ENCODE measurements around the gene GOLGA7B. TPM values are rescaled to one million over a fixed set of nuclear protein-coding genes. Genes with fewer than 3 reads are reported as not detected.
A peak's percentile ranks its signal among the peaks of the same experiment; 100 is the strongest.

Gene GOLGA7B
- total and polyA plus RNA-seq, 8 donors, result 0.17 to 1.9 (median 0.49) TPM

GRCh38 chr10:97887399-97887798, 37.8 kb downstream of the GOLGA7B start:
- Histone ChIP-seq H3K27ac (peak overlapping the region in 1 of 2 donors; percentile 39), H3K9me3 (no peaks in the 10 kb centered on the region), H3K36me3 (no peaks in the 10 kb centered on the region), H3K4me1 (no peaks in the 10 kb centered on the region), H3K27me3 (peaks cover 0 to 13% of the 10 kb centered on the region in 2 donors), H3K4me3 (no peak overlapping the region)
- intact Hi-C loops (cut with DNase I), result no loop called here
- ATAC-seq (no peak), DNase-seq (no peak)
- no peak for TF ChIP-seq CTCF (IDR thresholded peaks at IDR 0.05)

GRCh38 chr10:97888134-97888533, 38.5 kb downstream of the GOLGA7B start:
- intact Hi-C loops (cut with DNase I), result no loop called here

GRCh38 chr10:97888641-97889262, 39.1 kb downstream of the GOLGA7B start:
- TF ChIP-seq CTCF (IDR thresholded peaks at IDR 0.05), result no peak
- Histone ChIP-seq H3K36me3 (no peaks in the 10 kb centered on the region), H3K4me3 (no peak overlapping the region), H3K9me3 (no peaks in the 10 kb centered on the region), H3K27me3 (peaks cover 0 to 16% of the 10 kb centered on the region in 2 donors), H3K27ac (peak overlapping the region; percentile 56 to 62), H3K4me1 (no peaks in the 10 kb centered on the region)
- intact Hi-C loops (cut with DNase I), result no loop called here
- DNase-seq (peak in 2 of 4 donors; percentile 52 to 82), ATAC-seq (peak; percentile 55)

More at GRCh38 chr10:97888134-97888533, 38.5 kb downstream of the GOLGA7B start:
- ATAC-seq, result no peak
- Histone ChIP-seq H3K4me3 (no peak overlapping the region), H3K4me1 (no peaks in the 10 kb centered on the region), H3K27me3 (peaks cover 0 to 13% of the 10 kb centered on the region in 2 donors), H3K27ac (peak overlapping the region; percentile 27 to 50), H3K36me3 (no peaks in the 10 kb centered on the region), H3K9me3 (no peaks in the 10 kb centered on the region)
- no peak for TF ChIP-seq CTCF (IDR thresholded peaks at IDR 0.05)
- no peak for DNase-seq

- Histone ChIP-seq H3K36me3 (no peaks in the 10 kb centered on the region), H3K27me3 (peaks cover 0 to 25% of the 10 kb centered on the region in 2 donors), H3K4me3 (no peak overlapping the region), H3K9me3 (no peaks in the 10 kb centered on the region), H3K27ac (peak overlapping the region; percentile 62 to 79), H3K4me1 (no peaks in the 10 kb centered on the region)
- peak; percentile 30 for ATAC-seq
- TF ChIP-seq CTCF (IDR thresholded peaks at IDR 0.05), result no peak
- peak in 3 of 4 donors; percentile 48 to 87 (median 75) for DNase-seq
- intact Hi-C loops (cut with DNase I), result no loop called here
These were observed 40.0 kb downstream of the GOLGA7B start for GRCh38 chr10:97889461-97890265.

- Histone ChIP-seq H3K27me3 (peaks cover 0 to 44% of the 10 kb centered on the region in 2 donors), H3K4me3 (no peak overlapping the region), H3K27ac (peak overlapping the region; percentile 70 to 79), H3K9me3 (no peaks in the 10 kb centered on the region), H3K36me3 (no peaks in the 10 kb centered on the region), H3K4me1 (no peaks in the 10 kb centered on the region)
- DNase-seq, result peak in 3 of 4 donors; percentile 85 to 88 (median 87)
- intact Hi-C loops (cut with DNase I), result no loop called here
- no peak for TF ChIP-seq CTCF (IDR thresholded peaks at IDR 0.05)
- ATAC-seq, result peak; percentile 74
These were observed 42.0 kb downstream of the GOLGA7B start for GRCh38 chr10:97891497-97892167.

All from left lung (tissue), 10 donors.